Measurements from ENCODE around the gene ABCB9. TPM values are rescaled to one million over a fixed set of nuclear protein-coding genes. Genes with fewer than 3 reads are reported as not detected.
"Not testable (repeated sequence)": the region's sequence is repeated elsewhere in the genome, so short reads cannot be mapped to it uniquely, and the experiment has no call there.

The ABCB9 gene
- total RNA-seq, 4 donors from 2014 or later: 4.9 to 6.8 (median 5.3) TPM

GRCh38 chr12:122895704-122896636 is 70.3 kb downstream of the ABCB9 start, which contains the start of gene VPS37B:
Gene VPS37B, minus strand, starts transcription at chr12:122896124. Its CDS starts 62 bp downstream, at chr12:122896062.
- H3K4me1 ChIP-seq: peaks cover 32 to 37% of the 10 kb centered on the region in 2 donors
- TF ChIP-seq, protein P1, sequence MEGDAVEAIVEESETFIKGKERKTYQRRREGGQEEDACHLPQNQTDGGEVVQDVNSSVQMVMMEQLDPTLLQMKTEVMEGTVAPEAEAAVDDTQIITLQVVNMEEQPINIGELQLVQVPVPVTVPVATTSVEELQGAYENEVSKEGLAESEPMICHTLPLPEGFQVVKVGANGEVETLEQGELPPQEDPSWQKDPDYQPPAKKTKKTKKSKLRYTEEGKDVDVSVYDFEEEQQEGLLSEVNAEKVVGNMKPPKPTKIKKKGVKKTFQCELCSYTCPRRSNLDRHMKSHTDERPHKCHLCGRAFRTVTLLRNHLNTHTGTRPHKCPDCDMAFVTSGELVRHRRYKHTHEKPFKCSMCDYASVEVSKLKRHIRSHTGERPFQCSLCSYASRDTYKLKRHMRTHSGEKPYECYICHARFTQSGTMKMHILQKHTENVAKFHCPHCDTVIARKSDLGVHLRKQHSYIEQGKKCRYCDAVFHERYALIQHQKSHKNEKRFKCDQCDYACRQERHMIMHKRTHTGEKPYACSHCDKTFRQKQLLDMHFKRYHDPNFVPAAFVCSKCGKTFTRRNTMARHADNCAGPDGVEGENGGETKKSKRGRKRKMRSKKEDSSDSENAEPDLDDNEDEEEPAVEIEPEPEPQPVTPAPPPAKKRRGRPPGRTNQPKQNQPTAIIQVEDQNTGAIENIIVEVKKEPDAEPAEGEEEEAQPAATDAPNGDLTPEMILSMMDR (IDR thresholded peaks at IDR 0.05): peak in 1 of 6 experiments; percentile 50
- peak; percentile 91 to 99 for TF ChIP-seq POLR2A (IDR thresholded peaks at IDR 0.05)
- 12 to 18% methylated on average over 27 to 49 of the region's 81 CpGs for WGBS, 2 donors
- DNase-seq: peak; percentile 69 to 73
- no peaks in the 10 kb centered on the region for H3K9me3 ChIP-seq
- no peaks in the 10 kb centered on the region for H3K27me3 ChIP-seq
- H3K4me3 ChIP-seq (replicated peaks in 1 of 3): peak within 1 kb of the TSS; percentile 8 to 94 (median 89)
- intact Hi-C loops (cut with DNase I): no loop called here
- no peaks in the 10 kb centered on the region for H3K36me3 ChIP-seq
- H3K27ac ChIP-seq: peak within 1 kb of the TSS; percentile 95 to 100 (median 96)

- H3K36me3 ChIP-seq: no peaks in the 10 kb centered on the region
- H3K9me3 ChIP-seq: no peaks in the 10 kb centered on the region
- H3K27ac ChIP-seq: peak overlapping the region; percentile 95 to 100 (median 96)
- H3K4me1 ChIP-seq: peaks cover 39 to 43% of the 10 kb centered on the region in 2 donors
- TF ChIP-seq, protein P1 (IDR thresholded peaks at IDR 0.05): no peak
- TF ChIP-seq POLR2A (IDR thresholded peaks at IDR 0.05): no peak
- peak overlapping the region; percentile 8 to 94 (median 89) for H3K4me3 ChIP-seq (replicated peaks in 1 of 3)
- intact Hi-C loops (cut with DNase I): no loop called here
- 19 to 23% methylated on average over 9 of the region's 9 CpGs for WGBS, 2 donors
- DNase-seq: no peak
- H3K27me3 ChIP-seq: no peaks in the 10 kb centered on the region
Measured at GRCh38 chr12:122895320-122895703, 71.0 kb downstream of the ABCB9 start.

DNA sequence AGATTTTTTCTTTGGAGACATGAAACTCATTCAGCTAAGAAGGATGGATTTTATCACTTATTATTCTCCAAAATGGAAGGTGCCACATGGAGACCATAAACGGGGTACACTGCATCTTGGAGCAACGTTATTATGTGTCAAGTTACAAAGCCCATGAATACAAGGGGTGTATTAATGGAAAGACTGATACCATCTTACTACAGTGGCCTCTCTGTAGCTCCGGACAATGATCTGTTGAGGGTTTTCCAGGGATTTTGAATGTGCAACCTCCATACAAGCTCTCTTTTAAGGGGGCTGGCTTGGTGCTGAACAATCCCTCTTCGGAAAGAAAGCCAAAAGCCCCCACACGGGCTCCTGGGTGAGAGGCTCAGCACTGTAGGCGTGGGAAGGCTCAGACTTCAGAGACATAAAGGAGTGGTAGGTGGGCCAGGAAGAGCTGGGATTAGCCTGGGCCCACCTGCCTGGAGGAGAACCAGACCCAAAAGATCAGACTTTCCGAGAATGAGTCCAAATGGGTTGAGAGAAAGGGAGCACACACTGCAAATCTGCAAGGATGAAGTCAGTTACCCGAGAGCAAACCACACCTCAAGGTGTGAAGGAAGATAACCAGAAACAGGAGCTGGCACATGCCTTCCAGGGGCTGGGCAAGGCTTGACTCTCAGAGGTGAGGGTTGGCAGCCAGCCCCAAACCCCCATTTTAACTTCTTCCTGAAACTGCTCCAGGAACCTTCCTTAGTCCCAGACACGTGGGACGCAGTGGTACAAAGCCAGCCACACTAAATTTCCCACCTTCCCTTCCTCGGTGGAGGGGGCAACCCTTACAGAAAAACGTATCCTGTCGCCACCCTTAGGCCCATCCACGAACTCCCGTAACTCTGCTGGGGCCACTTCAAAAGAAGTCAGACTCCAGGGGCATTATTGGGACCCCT is 71.8 kb downstream of the ABCB9 start:
- 29 to 34% methylated on average over 15 of the region's 15 CpGs for WGBS, 2 donors
- H3K27me3 ChIP-seq: no peaks in the 10 kb centered on the region
- intact Hi-C loops (cut with DNase I): no loop called here
- H3K36me3 ChIP-seq: no peaks in the 10 kb centered on the region
- peak in 1 of 2 donors; percentile 36 for TF ChIP-seq POLR2A (IDR thresholded peaks at IDR 0.05)
- TF ChIP-seq, protein P1 (IDR thresholded peaks at IDR 0.05): no peak
- peak overlapping the region; percentile 8 to 94 (median 89) for H3K4me3 ChIP-seq (replicated peaks in 1 of 3)
- H3K9me3 ChIP-seq: no peaks in the 10 kb centered on the region
- peak overlapping the region; percentile 95 to 100 (median 96) for H3K27ac ChIP-seq
- peaks cover 47 to 52% of the 10 kb centered on the region in 2 donors for H3K4me1 ChIP-seq
- DNase-seq: peak; percentile 75 to 76

DNA sequence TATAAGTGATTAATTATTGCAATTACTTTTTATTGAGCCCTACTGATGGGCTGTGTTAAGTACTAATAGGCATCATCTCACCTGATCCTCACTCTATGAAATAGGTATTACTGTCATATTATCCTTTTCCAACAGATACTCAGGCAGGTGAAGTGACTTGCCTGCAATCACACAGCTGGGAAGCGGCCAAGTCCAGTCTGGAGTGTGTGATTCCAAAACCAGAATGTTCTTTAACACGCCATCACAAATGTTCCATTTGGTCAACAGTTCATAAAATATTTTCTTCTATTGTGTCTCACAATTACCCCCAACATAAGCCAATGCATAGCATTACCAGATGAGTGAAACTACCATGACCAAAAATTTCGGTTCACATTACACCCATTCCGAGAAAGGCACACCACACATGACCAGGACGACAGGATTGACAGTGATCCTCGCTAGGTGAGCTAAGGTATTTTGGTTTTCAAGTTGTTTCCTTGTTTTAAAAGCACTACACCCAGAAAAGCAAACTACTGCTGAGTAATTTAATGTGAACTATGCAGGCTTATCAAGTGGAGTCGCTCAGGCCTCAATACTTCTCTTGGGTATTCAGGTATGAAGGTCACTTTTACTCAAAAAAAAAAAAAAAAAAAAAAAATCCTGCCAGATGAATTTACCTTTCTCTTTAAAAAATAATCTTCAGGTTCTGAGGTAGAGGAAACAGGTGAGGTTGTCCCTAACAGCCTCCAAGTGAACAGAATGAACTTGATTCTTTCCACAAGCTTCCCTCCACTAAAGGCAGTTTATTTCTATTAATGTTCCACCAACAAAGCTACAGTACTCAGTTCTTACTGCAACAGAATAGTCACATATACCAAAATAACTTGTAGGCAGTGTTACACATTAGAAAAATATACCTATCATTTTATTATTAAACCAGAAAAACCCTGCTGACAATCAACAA is 72.8 kb downstream of the ABCB9 start:
- 30 to 40% methylated on average over 7 of the region's 7 CpGs for WGBS, 2 donors
- Histone ChIP-seq H3K4me1 (peaks cover 57 to 61% of the 10 kb centered on the region in 2 donors), H3K9me3 (no peaks in the 10 kb centered on the region), H3K36me3 (no peaks in the 10 kb centered on the region), H3K4me3 (replicated peaks in 1 of 3) (peak overlapping the region in 1 of 3 donors; percentile 89), H3K27me3 (no peaks in the 10 kb centered on the region), H3K27ac (peak overlapping the region; percentile 95 to 100 (median 96))
- peak in 1 of 2 donors; percentile 63 for TF ChIP-seq POLR2A (IDR thresholded peaks at IDR 0.05)
- TF ChIP-seq, protein P1 (IDR thresholded peaks at IDR 0.05): no peak
- DNase-seq: peak; percentile 93 to 94
- intact Hi-C loops (cut with DNase I): no loop called here

DNA sequence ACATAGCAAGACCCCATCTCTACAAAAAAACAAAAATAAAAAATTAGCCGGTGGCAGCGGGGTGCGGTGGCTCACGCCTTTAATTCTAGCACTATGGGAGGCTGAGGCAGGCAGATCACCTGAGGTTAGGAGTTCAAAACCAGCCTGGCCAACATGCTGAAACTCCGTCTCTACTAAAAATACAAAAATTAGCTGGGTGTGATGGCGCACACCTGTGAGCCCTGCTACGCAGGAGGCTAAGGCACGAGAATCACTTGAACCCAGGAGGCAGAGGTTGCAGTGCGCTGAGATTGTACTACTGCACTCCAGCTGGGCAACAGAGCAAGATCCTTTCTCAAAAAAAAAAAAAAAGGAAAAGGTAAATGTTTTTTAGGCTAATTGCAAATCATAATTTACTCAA is 73.5 kb downstream of the ABCB9 start:
- H3K4me3 ChIP-seq (replicated peaks in 1 of 3); H3K36me3 ChIP-seq; DNase-seq; H3K9me3 ChIP-seq; H3K27me3 ChIP-seq; intact Hi-C loops (cut with DNase I): not testable (repeated sequence)
- H3K27ac ChIP-seq: peak overlapping the region; percentile 82 to 100 (median 95)
- H3K4me1 ChIP-seq: peaks cover 64 to 67% of the 10 kb centered on the region in 2 donors
- 94 to 95% methylated on average over 9 of the region's 9 CpGs for WGBS, 2 donors
